IMR-90 (cell line): Measurements from ENCODE around the gene REN. TPM values are rescaled to one million over a fixed set of nuclear protein-coding genes. Genes with fewer than 3 reads are reported as not detected.

Source experiments
- ATAC-seq: fragments of 200-7000 bp; cut with Tn5 transposase; 2 replicates; pipeline ENCODE4 v1.9.1; 2020; ENCODE audit warnings: low read depth, mild to moderate bottlenecking, moderate library complexity
- BruUV-seq: library from RNA; stranded (reverse); fragments of 400-500 nt; replicated peaks from 2 replicates; lab custom pipeline; 2021; lab: Mats Ljungman, UMichigan
- CTCF ChIA-PET: fragments of 300-600 bp; formaldehyde crosslinking; extraction: SDS; loops from one replicate; lab custom pipeline; 2021; ENCODE audit warnings: antibody characterized with exemption; lab: Yijun Ruan, JAX
- POLR2A ChIA-PET: fragments of 300-600 bp; sonication (Branson Sonifier 250); formaldehyde crosslinking; loops from one replicate; lab custom pipeline; 2022; ENCODE audit warnings: antibody characterized with exemption; ENCODE audit not compliant: unreplicated experiment; lab: Charles Lee
- DNase-seq: peaks from one replicate; pipeline ENCODE4 v3.0.0; 2013
- H2AFZ ChIP-seq: replicated peaks from 2 replicates; pipeline ENCODE3; 2013; ENCODE audit warnings: low read length, mild to moderate bottlenecking; ENCODE audit not compliant: poor library complexity
- H2AK5ac ChIP-seq: 2 replicates; pipeline ENCODE4 v1.6.1; 2013; ENCODE audit warnings: low read depth, low read length, inconsistent platforms
- H2AK9ac ChIP-seq: replicated peaks from 2 replicates; pipeline ENCODE3; 2013; ENCODE audit warnings: mild to moderate bottlenecking, low read depth, low read length, moderate library complexity; ENCODE audit not compliant: poor library complexity
- H2BK120ac ChIP-seq: 2 replicates; pipeline ENCODE4 v1.6.1; 2013; ENCODE audit warnings: low read depth, low read length, inconsistent platforms
- H2BK15ac ChIP-seq: 3 replicates; pipeline ENCODE4 v1.6.1; 2013; ENCODE audit warnings: low read depth, low read length, inconsistent platforms
- H2BK20ac ChIP-seq: 2 replicates; pipeline ENCODE4 v1.6.1; 2013; ENCODE audit warnings: low read depth, mild to moderate bottlenecking, inconsistent platforms, low read length, moderate library complexity
- H2BK5ac ChIP-seq: 2 replicates; pipeline ENCODE4 v1.6.1; 2013; ENCODE audit warnings: mild to moderate bottlenecking, low read depth, low read length, inconsistent platforms; ENCODE audit not compliant: poor library complexity, severe bottlenecking
- H3K14ac ChIP-seq: replicated peaks from 2 replicates; pipeline ENCODE4 v1.6.1; 2013; ENCODE audit warnings: low read depth, low read length, inconsistent platforms
- H3K18ac ChIP-seq: 2 replicates; pipeline ENCODE4 v1.6.1; 2013; ENCODE audit warnings: low read depth, low read length, control low read depth
- H3K23ac ChIP-seq: 2 replicates; pipeline ENCODE4 v1.6.1; 2013; ENCODE audit warnings: low read depth, low read length, inconsistent platforms
- H3K27ac ChIP-seq: 2 replicates; pipeline ENCODE4 v1.5.1; 2013; ENCODE audit warnings: mild to moderate bottlenecking, control low read depth, low read length; ENCODE audit not compliant: insufficient read depth
- H3K27me3 ChIP-seq: 2 replicates; pipeline ENCODE4 v1.6.1; 2013; ENCODE audit warnings: low read length; ENCODE audit not compliant: control insufficient read depth, insufficient read depth
- H3K36me3 ChIP-seq: 2 replicates; pipeline ENCODE4 v1.6.1; 2013; ENCODE audit warnings: low read length, mixed read lengths; ENCODE audit not compliant: control insufficient read depth, insufficient read depth
- H3K4ac ChIP-seq: 2 replicates; pipeline ENCODE4 v1.6.1; 2013; ENCODE audit warnings: low read depth, low read length, inconsistent platforms
- H3K4me1 ChIP-seq: 2 replicates; pipeline ENCODE4 v1.6.1; 2013; ENCODE audit warnings: low read length, mixed read lengths; ENCODE audit not compliant: control insufficient read depth, insufficient read depth
- H3K4me2 ChIP-seq: 2 replicates; pipeline ENCODE4 v1.6.1; 2013; ENCODE audit warnings: low read depth, mild to moderate bottlenecking, control low read depth, low read length, moderate library complexity
- H3K4me3 ChIP-seq: 2 replicates; pipeline ENCODE4 v1.5.1; 2013; ENCODE audit warnings: low read depth, mild to moderate bottlenecking, control low read depth, low read length, moderate library complexity; ENCODE audit not compliant: insufficient read depth
- H3K56ac ChIP-seq: 2 replicates; pipeline ENCODE4 v1.6.1; 2013; ENCODE audit warnings: low read length, inconsistent platforms; ENCODE audit not compliant: insufficient read depth; ENCODE audit errors: extremely low read depth
- H3K79me1 ChIP-seq, 2 experiments: 2 replicates each; pipeline ENCODE4 v1.6.1; 2013; ENCODE audit warnings: low read length in 2 of 2, inconsistent platforms in 1 of 2, low read depth in 1 of 2
- H3K9ac ChIP-seq: 2 replicates; pipeline ENCODE4 v1.6.1; 2013; ENCODE audit warnings: low read depth, low read length, control low read depth
- H3K9me1 ChIP-seq: 2 replicates; pipeline ENCODE4 v1.6.1; 2013; ENCODE audit warnings: low read length, inconsistent platforms; ENCODE audit not compliant: insufficient read depth
- H3K9me3 ChIP-seq: 2 replicates; pipeline ENCODE4 v1.6.1; 2013; ENCODE audit warnings: low read length; ENCODE audit not compliant: control insufficient read depth, insufficient read depth
- H4K20me1 ChIP-seq: 2 replicates; pipeline ENCODE4 v1.6.1; 2013; ENCODE audit warnings: low read length, inconsistent platforms; ENCODE audit not compliant: insufficient read depth
- H4K5ac ChIP-seq: 2 replicates; pipeline ENCODE4 v1.6.1; 2013; ENCODE audit warnings: mild to moderate bottlenecking, low read depth, low read length, control low read depth
- H4K8ac ChIP-seq, 2 experiments: 2 replicates each; pipeline ENCODE4 v1.6.1; 2013; ENCODE audit warnings: low read depth in 2 of 2, low read length in 2 of 2, control low read depth in 1 of 2, inconsistent platforms in 1 of 2
- H4K91ac ChIP-seq: 2 replicates; pipeline ENCODE4 v1.6.1; 2013; ENCODE audit warnings: low read depth, low read length, inconsistent platforms; ENCODE audit not compliant: insufficient read depth
- BHLHE40 ChIP-seq: fragments of 150-350 bp; IDR thresholded peaks from 2 replicates; pipeline ENCODE4 v1.6.1; 2016; ENCODE audit warnings: mild to moderate bottlenecking, low read depth, low read length
- CEBPB ChIP-seq: IDR thresholded peaks from 2 replicates; pipeline ENCODE4 v1.6.1; 2012; ENCODE audit warnings: low read depth, low read length, improper control_type of control experiment
- CHD1 ChIP-seq: IDR thresholded peaks from 2 replicates; pipeline ENCODE4 v1.6.1; 2012; ENCODE audit warnings: low read depth, low read length, improper control_type of control experiment
- ELK1 ChIP-seq: fragments of 150-350 bp; IDR thresholded peaks from 2 replicates; pipeline ENCODE4 v1.6.1; 2016; ENCODE audit warnings: low read depth, mild to moderate bottlenecking, low read length, moderate library complexity, borderline replicate concordance
- MAFK ChIP-seq: IDR thresholded peaks from 2 replicates; pipeline ENCODE4 v1.6.1; 2012; ENCODE audit warnings: low read depth, low read length, improper control_type of control experiment
- MAZ ChIP-seq: IDR thresholded peaks from 2 replicates; pipeline ENCODE4 v1.6.1; 2012; ENCODE audit warnings: low read depth, mild to moderate bottlenecking, low read length, improper control_type of control experiment, moderate library complexity, borderline replicate concordance
- MXI1 ChIP-seq: IDR thresholded peaks from 2 replicates; pipeline ENCODE4 v1.6.1; 2012; ENCODE audit warnings: low read depth, mild to moderate bottlenecking, low read length, moderate library complexity, borderline replicate concordance
- POLR2A ChIP-seq: IDR thresholded peaks from 2 replicates; pipeline ENCODE4 v1.6.1; 2012; ENCODE audit warnings: mild to moderate bottlenecking, low read depth, low read length
- RAD21 ChIP-seq: IDR thresholded peaks from 2 replicates; pipeline ENCODE4 v1.6.1; 2012; ENCODE audit warnings: low read length, improper control_type of control experiment
- RFX5 ChIP-seq: IDR thresholded peaks from 2 replicates; pipeline ENCODE4 v1.8.0; 2012; ENCODE audit warnings: low read depth, mild to moderate bottlenecking, low read length, moderate library complexity
- SMC3 ChIP-seq: fragments of 150-350 bp; IDR thresholded peaks from 2 replicates; pipeline ENCODE4 v1.6.1; 2016; ENCODE audit warnings: low read depth, mild to moderate bottlenecking, antibody characterized with exemption, low read length, moderate library complexity
- WGBS, 2 experiments: methylation state at CpG; one replicate each; pipeline versions ENCODE4 v1.1.5 to v1.1.7; 2013; ENCODE audit warnings: missing lambda C conversion rate in 2 of 2; ENCODE audit not compliant: insufficient read length in 1 of 2; ENCODE audit errors: extremely low coverage in 2 of 2; 5-methylcytosine and 5-hydroxymethylcytosine counted together
- dilution Hi-C: fragments of 300-500 bp; cut with HindIII; formaldehyde crosslinking; loops from one replicate; pipeline ENCODE4 v1.14.3; 2018; ENCODE audit warnings: low sequenced_read_pairs; ENCODE audit not compliant: unreplicated experiment
- in situ Hi-C: fragments of 300-500 bp; cut with MboI; formaldehyde crosslinking; loops from 3 replicates; pipeline ENCODE4 v1.14.3; 2019; ENCODE audit warnings: low sequenced_read_pairs, inconsistent platforms, mixed read lengths
- intact Hi-C: fragments of 100-400 bp; cut with micrococcal nuclease; formaldehyde crosslinking; loops from 2 replicates; pipeline ENCODE4 v1.10.0; 2022
- polyA plus RNA-seq, 3 experiments: library from polyadenylated mRNA; depleted of rRNA; stranded (reverse); fragments of >200 nt; gene quantifications; 2 replicates each; pipeline ENCODE4 v1.2.3, GENCODE V29; 2012; ENCODE audit warnings: low replicate concordance in 1 of 3
- total RNA-seq: library from RNA; depleted of rRNA; stranded (reverse); fragments of >200 nt; gene quantifications from 2 replicates; pipeline ENCODE4 v1.2.3, GENCODE V29; 2012

The REN gene
- total and polyA plus RNA-seq, 2 of the 4 experiments (the other 2 are of a cell fraction): 0.54 to 1.2 TPM

- Histone ChIP-seq H3K23ac (0 out of 2 replicates have a peak overlapping the region, but pooled peaks have one; percentile 11), H3K56ac (no peak overlapping the region), H3K79me1 (0 out of 4 replicates have a peak, but pooled peaks cover 0 to 3% of the 10 kb centered on the region in 2 experiments), H3K18ac (no peak overlapping the region), H3K9ac (no peak overlapping the region), H4K20me1 (no peaks in the 10 kb centered on the region), H2BK15ac (no peak overlapping the region; the same call in 2 of the 3 replicates), H2BK120ac (peak overlapping the region; percentile 62; the same call in 1 of the 2 replicates), H3K36me3 (no peaks in the 10 kb centered on the region), H3K9me1 (peaks cover 14% of the 10 kb centered on the region), H2BK20ac (peak overlapping the region; percentile 29; the same call in 1 of the 2 replicates), H3K4me1 (peaks cover 4% of the 10 kb centered on the region; the same call in 1 of the 2 replicates), H4K8ac (no peak overlapping the region; a peak in 1 of 4 replicates), H3K27ac (no peak overlapping the region), H2BK5ac (no peak overlapping the region), H3K4ac (peak overlapping the region; percentile 26; the same call in 1 of the 2 replicates), H3K4me2 (no peak overlapping the region), H3K14ac (peak overlapping the region; percentile 58; the same call in 1 of the 2 replicates), H2AK5ac (peak overlapping the region; percentile 80; the same call in 1 of the 2 replicates), H3K27me3 (no peaks in the 10 kb centered on the region), H3K9me3 (no peaks in the 10 kb centered on the region), H2AFZ (no peak overlapping the region), H4K91ac (no peak overlapping the region; the same call in 1 of the 2 replicates), H4K5ac (no peak overlapping the region), H2AK9ac (no peak overlapping the region), H3K4me3 (no peak overlapping the region)
- DNase-seq (no peak), ATAC-seq (no peak)
- POLR2A ChIA-PET: no interaction called here
- intact Hi-C loops (no loop called here), in situ Hi-C loops (no loop called here), dilution Hi-C loops (no loop called here)
- BruUV-seq: no TSS peak
- CTCF ChIA-PET: no interaction called here
- 86% methylated on average over 1 of the region's 5 CpGs; no CpG with 5 or more reads in 1 of the 2 experiments for WGBS, 2 experiments
- TF ChIP-seq CEBPB (no peak), BHLHE40 (no peak), MAFK (no peak), MAZ (no peak), MXI1 (no peak), SMC3 (no peak), CHD1 (no peak), POLR2A (no peak), RFX5 (no peak), RAD21 (no peak), ELK1 (no peak)
Measured at GRCh38 chr1:204176049-204176448, 9.9 kb upstream of the REN start.
